CD4-positive, alpha-beta T cell treated with Interleukin-2 at 100 ng/mL for 4 hours (primary cell): ENCODE results near the gene WDR83.
"Not testable (repeated sequence)": the region's sequence is repeated elsewhere in the genome, so short reads cannot be mapped to it uniquely, and the experiment has no call there.

Experiments used
- DNase-seq: peaks from one replicate; pipeline ENCODE4 v3.0.0-alpha.2; 2020; ENCODE audit warnings: low spot score

The WDR83 gene

DNA sequence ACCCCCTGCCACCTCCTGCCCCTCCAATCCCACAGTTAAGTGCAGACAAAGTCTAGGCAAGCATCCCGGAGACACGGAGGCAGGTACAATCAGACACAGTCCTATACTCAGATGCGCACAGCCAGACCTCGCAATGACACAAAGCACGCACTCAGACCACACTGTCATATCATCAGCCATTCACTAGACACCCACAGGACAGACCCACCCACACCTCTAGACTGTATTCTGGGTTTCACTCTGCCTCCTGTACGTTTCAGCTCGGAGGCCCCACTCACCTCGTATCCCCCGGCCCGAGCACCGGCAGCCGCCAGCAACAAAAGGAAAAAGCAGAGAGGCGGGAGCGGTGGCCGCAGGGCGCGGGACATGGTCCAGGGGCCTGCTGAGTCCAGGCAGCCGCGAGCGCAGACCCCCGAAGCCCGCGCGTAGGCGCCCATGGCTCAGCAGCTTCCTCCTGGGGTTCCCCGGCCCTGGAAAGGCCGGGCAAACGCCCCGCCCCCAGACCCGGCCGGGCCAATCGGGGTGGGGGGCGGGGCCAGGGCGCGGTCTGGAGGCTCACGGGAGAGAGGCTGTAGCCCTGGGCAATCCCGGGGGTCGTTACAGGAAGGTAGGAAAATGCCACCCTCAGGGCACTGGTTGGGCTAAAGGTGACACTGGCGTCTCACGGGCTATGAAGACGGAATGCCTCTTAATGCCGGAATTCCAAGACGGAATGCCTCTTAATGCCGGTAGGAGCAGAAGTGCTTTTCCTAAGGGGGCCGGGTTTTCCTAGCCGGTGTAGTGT, at the start of gene WDR83, which contains the start of gene MAN2B1:
WDR83 (plus strand) TSS at position 543 of the 784 bp plus-strand sequence. CDS start 2,984 bp downstream, outside the sequence.
MAN2B1 (minus strand) TSS at position 478 of the 784 bp plus-strand sequence; CDS start at position 437, 41 bp downstream.
- DNase-seq: peak; percentile 70

DNA sequence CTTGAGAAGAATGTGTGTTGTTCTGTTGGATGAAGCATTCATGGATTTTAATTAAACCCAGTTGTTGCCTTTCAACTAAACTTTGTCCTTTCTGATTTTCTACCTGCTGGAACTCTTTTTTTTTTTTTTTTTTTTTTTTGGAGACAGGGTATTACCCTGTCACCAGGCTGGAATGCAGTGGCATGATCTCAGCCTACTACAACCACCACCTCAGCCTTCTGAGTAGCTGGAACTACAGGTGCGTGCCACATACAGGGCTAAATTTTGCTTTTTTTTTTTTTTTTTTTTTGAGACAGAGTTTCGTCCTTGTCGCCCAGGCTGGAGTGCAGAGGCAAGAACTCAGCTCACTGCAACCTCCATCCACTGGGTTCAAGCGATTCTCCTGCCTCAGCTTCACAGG, 49.0 kb upstream of the WDR83 start:
- no peak for DNase-seq

GRCh38 chr19:12621253-12622024, 45.2 kb upstream of the WDR83 start:
- DNase-seq: not testable (repeated sequence)

DNA sequence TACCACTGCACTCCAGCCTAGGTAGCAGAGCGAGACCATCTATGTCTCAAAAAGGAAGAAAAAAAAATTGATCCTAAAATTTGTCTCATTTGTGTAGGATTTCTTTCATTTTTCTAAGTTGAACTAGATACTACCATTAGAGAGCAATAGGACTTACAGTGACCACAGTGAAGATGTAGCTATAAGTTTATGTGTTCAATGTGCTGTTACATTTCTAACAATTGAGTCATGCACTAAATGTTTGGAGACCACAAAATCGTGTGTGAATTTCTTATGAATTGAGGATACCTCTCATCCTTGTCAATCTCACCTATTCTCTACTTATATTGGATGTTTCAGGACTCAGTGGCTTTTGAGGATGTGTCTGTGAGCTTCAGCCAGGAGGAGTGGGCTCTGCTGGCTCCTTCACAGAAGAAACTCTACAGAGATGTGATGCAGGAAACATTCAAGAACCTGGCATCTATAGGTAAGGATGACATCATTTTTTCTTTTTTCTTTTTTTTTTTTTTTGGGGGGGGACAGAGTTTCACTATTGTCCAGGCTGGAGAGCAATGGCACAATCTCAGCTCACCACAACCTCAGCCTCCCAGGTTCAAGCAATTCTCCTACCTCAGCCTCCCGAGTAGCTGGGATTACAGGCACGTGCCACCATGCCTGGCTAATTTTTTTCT, 43.1 kb upstream of the WDR83 start:
- DNase-seq: no peak

GRCh38 chr19:12626958-12627357, 39.6 kb upstream of the WDR83 start:
- DNase-seq: no peak

- no peak for DNase-seq
These were observed 38.3 kb upstream of the WDR83 start for GRCh38 chr19:12628040-12629022.

DNA sequence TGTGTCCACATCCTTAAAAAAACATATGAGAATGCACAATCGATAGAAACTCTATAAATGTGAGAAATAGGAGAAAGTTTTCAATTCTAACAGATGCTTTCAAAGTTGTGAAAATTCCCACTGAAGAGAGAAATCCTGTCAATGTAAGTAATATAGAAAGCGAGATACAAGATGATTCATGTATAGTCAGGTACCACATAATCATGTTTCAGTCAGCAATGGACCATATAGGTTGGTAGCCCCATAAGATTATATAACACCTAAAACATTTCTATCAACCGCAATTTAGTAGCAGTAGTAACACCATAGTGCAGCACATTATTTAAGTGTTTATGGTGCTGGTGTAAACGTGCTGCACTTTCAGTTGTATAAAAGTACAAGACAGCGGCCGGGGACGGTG, 37.4 kb upstream of the WDR83 start:
- no peak for DNase-seq

GRCh38 chr19:12636631-12637030, 30.0 kb upstream of the WDR83 start:
- no peak for DNase-seq

DNA sequence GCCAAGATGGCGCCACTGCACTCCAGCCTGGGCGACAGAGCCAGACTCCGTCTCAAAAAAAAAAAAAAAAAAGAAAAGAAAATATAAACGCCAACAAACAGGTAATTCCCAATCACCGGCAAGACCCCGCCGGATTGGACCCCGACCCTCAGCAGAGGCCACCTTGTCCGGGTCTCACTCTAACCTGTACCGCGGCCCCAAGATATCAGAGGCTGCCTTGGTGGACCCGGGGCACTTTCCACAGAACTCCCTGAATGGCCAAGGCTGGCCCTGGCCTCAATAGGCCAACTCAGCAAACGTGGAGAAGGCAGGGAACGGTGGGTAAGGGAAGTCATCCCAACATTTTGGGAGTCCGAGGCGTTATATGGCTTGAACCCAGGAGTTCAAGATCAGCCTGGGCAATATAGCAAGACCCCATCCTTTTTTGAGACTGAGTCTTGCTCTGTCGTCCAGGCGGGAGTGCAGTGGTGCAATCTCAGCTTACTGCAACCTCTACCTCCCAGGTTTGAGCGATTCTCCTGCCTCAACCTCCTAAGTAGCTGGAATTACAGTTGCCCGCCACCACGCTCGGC, 27.9 kb upstream of the WDR83 start:
- DNase-seq: no peak

- DNase-seq: peak; percentile 90
These were observed 26.6 kb upstream of the WDR83 start for GRCh38 chr19:12639901-12640613.

GRCh38 chr19:12641456-12641855, 25.2 kb upstream of the WDR83 start:
- DNase-seq: no peak

DNA sequence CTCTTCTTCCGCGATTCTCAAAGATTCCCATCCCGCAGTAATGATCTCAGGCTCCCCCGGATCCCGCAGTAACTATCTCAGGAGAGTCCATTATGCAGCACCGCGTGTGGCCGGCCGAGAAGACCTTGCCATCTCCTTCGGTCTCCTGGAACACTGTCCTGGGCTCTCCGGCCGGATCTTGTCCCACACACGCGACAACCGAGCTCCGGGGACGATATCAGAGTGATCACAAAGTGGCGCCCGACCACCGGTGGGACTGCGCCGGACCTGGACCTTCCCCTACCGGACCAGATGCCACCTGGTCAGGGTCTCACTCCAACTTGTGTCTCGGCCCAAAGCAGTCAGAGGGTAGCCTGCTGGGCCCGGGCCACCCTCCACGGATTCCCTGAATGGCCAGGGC, 24.1 kb upstream of the WDR83 start:
- no peak for DNase-seq

- DNase-seq: not testable (repeated sequence)
These were observed 22.9 kb upstream of the WDR83 start for GRCh38 chr19:12643716-12644115.

DNA sequence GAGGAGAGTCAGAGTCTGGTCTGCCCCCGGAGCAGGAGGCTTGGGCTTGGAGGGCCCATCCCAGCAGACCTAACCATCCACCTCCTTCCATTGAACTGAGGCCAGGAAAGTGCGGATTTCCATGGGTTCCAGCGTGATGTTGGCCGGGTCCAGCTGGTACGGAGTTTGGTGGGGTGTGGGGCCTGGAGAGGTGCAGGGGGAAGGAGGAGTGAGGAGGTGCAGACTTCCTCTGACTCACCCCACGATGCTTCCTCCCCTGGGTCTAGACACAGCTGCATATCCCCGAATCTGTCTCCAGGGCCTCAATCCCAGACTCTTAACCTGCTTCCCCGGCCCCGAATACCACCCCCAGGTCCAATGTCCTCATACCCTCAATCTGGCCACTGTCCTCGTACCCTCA, 20.1 kb upstream of the WDR83 start:
- DNase-seq: no peak

- no peak for DNase-seq
These were observed 19.6 kb upstream of the WDR83 start for GRCh38 chr19:12647047-12647446.

DNA sequence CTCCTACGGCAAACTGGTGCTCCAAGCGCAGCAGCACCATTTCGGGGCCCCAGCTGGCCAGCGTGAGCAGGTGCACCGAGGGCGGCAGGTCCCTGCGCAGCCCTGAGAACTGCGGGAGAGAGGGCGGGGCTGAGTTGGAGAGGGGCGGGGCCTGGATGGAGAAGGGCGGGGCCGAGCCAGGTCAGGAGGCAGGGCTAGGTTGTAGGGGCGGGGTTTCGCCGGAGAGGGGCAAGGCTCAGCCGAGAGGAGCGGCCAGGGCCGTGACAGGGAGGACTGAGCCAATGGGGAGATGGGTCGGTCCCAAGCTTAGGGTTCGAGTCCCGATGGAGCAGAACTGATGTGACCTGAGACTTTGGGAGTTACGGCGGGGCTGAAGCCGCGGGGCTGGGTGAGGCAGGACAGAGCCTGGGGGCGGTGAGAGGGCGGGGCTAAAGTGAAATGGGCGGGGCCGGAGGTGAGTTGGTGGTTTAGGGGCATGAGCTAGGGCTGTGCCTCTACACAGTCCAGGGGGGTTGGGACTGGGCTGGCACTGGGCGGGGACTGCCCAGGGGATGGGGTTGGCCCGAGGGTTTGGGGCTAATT, 19.0 kb upstream of the WDR83 start:
- DNase-seq: no peak

GRCh38 chr19:12648088-12648487, 18.5 kb upstream of the WDR83 start:
- DNase-seq: no peak

- DNase-seq: no peak
These were observed 16.7 kb upstream of the WDR83 start for GRCh38 chr19:12649941-12650340.

DNA sequence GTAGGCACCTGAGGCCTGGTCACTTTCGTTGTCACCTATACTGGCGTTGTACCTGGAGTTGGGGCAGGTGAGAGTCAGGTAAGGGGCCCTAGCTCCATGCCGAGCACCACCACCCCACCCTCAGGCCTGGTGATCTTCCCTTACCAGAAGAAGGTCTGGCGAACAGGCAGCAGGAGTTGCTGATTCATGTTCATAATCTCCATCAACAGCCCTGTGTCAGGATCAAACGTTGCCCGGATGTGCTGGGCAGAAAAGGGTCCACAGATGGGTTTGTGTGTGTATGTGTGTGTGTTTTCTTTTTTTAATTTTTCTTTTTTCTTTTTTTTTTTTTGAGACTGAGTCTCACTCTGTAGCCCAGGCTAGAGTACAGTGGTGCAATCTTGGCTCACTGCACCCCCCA, 14.4 kb upstream of the WDR83 start:
- no peak for DNase-seq

DNA sequence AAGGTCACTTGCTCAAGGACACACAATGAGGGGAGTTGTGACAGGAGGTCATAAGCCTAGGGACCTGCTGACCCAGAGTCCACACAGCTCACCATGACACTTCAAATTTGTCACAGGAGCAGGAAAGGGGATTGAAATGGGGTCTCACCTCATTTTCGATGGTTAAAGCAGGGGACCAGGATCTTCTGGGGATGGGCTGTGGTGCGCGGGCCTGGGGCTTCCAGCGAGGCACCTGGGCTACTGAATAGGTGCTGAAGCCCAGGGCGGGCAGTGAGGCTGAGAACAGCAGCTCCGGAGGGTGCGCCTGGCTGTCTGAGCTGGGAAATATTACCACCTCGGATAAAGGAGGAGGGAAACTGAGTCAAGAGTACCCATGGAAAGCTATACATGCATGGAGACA, 11.1 kb upstream of the WDR83 start:
- DNase-seq: no peak
